Tibial nerve (tissue), 4 donors: ENCODE measurements around the gene HTR2C. TPM values are rescaled to one million over a fixed set of nuclear protein-coding genes. Genes with fewer than 3 reads are reported as not detected.
"Not testable (repeated sequence)": the region's sequence is repeated elsewhere in the genome, so short reads cannot be mapped to it uniquely, and the experiment has no call there.

Experiments
- DNase-seq, 2 donors: peaks; one replicate each; pipeline ENCODE4 v3.0.0-alpha.2; 2019; ENCODE audit warnings: low spot score in 2 of 2
- H3K27ac ChIP-seq, 4 donors: fragments of 200-600 bp; sonication (generic) in 3 of 4; one replicate each; pipeline ENCODE4 v1.5.1; 2017 to 2019; ENCODE audit warnings: mild to moderate bottlenecking in 1 of 4
- H3K27me3 ChIP-seq, 2 donors: fragments of 200-600 bp; sonication (generic) in 1 of 2; one replicate each; pipeline versions ENCODE4 v1.5.1 to v1.6.0; 2017 to 2019
- H3K36me3 ChIP-seq, 3 donors: fragments of 200-600 bp; sonication (generic); one replicate each; pipeline ENCODE4 v1.5.1; 2018 to 2019
- H3K4me1 ChIP-seq, 4 donors: fragments of 200-600 bp; sonication (generic) in 3 of 4; one replicate each; pipeline ENCODE4 v1.5.1; 2017 to 2019
- H3K4me3 ChIP-seq, 4 donors: fragments of 200-600 bp; sonication (generic) in 3 of 4; one replicate each; pipeline ENCODE4 v1.5.1; 2017 to 2019; ENCODE audit warnings: mild to moderate bottlenecking in 1 of 4, moderate library complexity in 1 of 4
- H3K9me3 ChIP-seq, 4 donors: fragments of 200-600 bp; sonication (generic) in 3 of 4; one replicate each; pipeline ENCODE4 v1.5.1; 2017 to 2019
- EP300 ChIP-seq, 2 donors: sonication (generic); formaldehyde crosslinking; IDR thresholded peaks; one replicate each; pipeline ENCODE4 v1.6.1; 2017; ENCODE audit warnings: antibody characterized with exemption in 2 of 2, mild to moderate bottlenecking in 1 of 2
- POLR2A ChIP-seq, 2 donors: fragments of 450-650 bp; IDR thresholded peaks; one replicate each; pipeline ENCODE4 v1.6.1; 2017; ENCODE audit warnings: antibody characterized with exemption in 2 of 2, mild to moderate bottlenecking in 2 of 2, moderate library complexity in 2 of 2
- WGBS, 2 donors: methylation state at CpG; one replicate each; pipeline ENCODE4 v1.1.5; 2018; 5-methylcytosine and 5-hydroxymethylcytosine counted together
- total RNA-seq, 4 donors: library from RNA; depleted of rRNA; stranded (reverse); fragments of >200 nt; gene quantifications; one replicate each; pipeline ENCODE4 v1.1.0, GENCODE V29; 2016
- TF ChIP-seq, protein P1 (sequence below), 5 experiments: fragments of 200-600 bp in 3 of 5; fragments of 450-650 bp in 2 of 5; sonication (generic) in 3 of 5; IDR thresholded peaks; one replicate each; pipeline ENCODE4 v1.5.1; 2016 to 2019; ENCODE audit warnings: antibody characterized with exemption in 5 of 5, mild to moderate bottlenecking in 3 of 5, moderate library complexity in 2 of 5

Gene HTR2C
- total RNA-seq, 4 donors from 2014 or later: 0.66 TPM; not detected in 3

DNA sequence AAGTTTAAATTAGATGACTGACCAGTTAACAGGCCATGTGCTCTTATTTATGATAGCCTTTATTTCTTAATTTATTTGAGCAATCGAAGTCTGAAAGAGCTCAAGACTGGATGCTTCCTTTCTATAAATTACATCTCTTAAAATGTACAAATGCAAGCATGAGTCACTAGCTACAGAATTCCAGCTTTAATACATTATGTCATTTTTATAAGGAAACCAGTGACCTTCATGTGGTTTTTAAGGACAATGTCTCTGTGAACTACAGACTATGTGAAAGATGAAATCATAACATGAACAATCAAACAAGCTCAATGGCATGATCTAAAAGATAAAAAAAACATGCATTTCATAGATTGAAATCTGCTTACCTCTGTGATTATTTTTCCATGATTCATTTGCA lies 15.4 kb downstream of the HTR2C start:
- 30 to 56% methylated on average over 1 of the region's 1 CpG for WGBS, 2 donors
- Histone ChIP-seq H3K4me3 (no peak overlapping the region), H3K4me1 (no peaks in the 10 kb centered on the region), H3K27me3 (peaks cover 0 to 21% of the 10 kb centered on the region in 2 donors), H3K9me3 (no peaks in the 10 kb centered on the region), H3K27ac (no peak overlapping the region), H3K36me3 (no peaks in the 10 kb centered on the region)
- no peak for DNase-seq
- no peak for TF ChIP-seq EP300 (IDR thresholded peaks at IDR 0.05)
- TF ChIP-seq POLR2A (IDR thresholded peaks at IDR 0.05): no peak
- TF ChIP-seq, protein P1, sequence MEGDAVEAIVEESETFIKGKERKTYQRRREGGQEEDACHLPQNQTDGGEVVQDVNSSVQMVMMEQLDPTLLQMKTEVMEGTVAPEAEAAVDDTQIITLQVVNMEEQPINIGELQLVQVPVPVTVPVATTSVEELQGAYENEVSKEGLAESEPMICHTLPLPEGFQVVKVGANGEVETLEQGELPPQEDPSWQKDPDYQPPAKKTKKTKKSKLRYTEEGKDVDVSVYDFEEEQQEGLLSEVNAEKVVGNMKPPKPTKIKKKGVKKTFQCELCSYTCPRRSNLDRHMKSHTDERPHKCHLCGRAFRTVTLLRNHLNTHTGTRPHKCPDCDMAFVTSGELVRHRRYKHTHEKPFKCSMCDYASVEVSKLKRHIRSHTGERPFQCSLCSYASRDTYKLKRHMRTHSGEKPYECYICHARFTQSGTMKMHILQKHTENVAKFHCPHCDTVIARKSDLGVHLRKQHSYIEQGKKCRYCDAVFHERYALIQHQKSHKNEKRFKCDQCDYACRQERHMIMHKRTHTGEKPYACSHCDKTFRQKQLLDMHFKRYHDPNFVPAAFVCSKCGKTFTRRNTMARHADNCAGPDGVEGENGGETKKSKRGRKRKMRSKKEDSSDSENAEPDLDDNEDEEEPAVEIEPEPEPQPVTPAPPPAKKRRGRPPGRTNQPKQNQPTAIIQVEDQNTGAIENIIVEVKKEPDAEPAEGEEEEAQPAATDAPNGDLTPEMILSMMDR (IDR thresholded peaks at IDR 0.05): no peak

DNA sequence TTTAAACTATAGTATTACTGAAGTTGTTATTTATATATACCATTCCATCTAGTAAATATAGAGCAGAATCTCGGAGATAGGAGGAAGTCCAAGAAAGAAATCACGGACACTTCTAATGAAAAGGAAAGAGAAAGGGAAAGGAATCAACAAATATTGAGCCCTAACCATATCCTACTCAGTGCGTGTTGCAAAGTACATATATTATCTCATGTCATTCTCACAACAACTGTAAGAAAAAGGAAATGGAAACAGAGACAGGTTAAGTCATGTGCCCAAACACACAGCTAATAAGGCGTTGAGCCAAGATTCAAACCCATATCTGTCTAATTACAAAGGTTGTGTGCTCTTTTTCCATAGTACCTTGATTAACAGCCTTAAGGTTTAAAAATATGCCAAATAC lies 16.0 kb downstream of the HTR2C start:
- TF ChIP-seq, protein P1 (IDR thresholded peaks at IDR 0.05): no peak
- TF ChIP-seq EP300 (IDR thresholded peaks at IDR 0.05): no peak
- TF ChIP-seq POLR2A (IDR thresholded peaks at IDR 0.05): no peak
- 53 to 63% methylated on average over 4 of the region's 4 CpGs for WGBS, 2 donors
- no peaks in the 10 kb centered on the region for H3K9me3 ChIP-seq
- H3K36me3 ChIP-seq: no peaks in the 10 kb centered on the region
- no peak for DNase-seq
- no peaks in the 10 kb centered on the region for H3K4me1 ChIP-seq
- no peak overlapping the region for H3K4me3 ChIP-seq
- no peak overlapping the region for H3K27ac ChIP-seq
- peaks cover 0 to 15% of the 10 kb centered on the region in 2 donors for H3K27me3 ChIP-seq

DNA sequence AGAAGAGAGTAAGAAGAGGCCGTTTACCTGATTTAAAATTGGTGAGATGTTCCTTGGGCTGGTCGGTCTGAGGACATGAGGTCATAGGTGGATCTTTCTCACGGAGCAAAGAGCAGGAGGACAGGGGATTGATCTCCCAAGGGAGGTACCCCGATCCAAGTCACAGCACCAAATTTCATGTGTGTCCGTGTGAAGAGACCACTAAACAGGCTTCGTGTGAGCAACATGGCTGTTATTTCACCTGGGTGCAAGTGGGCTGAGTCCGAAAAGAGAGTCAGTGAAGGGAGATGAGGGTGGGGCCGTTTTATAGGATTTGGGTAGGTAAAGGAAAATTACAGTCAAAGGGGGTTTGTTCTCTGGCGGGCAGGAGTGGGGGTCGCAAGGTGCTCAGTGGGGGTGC lies 22.7 kb downstream of the HTR2C start:
- WGBS, 2 donors: 81 to 88% methylated on average over 10 of the region's 10 CpGs
- H3K27ac ChIP-seq, H3K36me3 ChIP-seq, H3K4me3 ChIP-seq, DNase-seq, H3K9me3 ChIP-seq, H3K4me1 ChIP-seq: not testable (repeated sequence)
- H3K27me3 ChIP-seq: peaks cover 0 to 11% of the 10 kb centered on the region in 2 donors

DNA sequence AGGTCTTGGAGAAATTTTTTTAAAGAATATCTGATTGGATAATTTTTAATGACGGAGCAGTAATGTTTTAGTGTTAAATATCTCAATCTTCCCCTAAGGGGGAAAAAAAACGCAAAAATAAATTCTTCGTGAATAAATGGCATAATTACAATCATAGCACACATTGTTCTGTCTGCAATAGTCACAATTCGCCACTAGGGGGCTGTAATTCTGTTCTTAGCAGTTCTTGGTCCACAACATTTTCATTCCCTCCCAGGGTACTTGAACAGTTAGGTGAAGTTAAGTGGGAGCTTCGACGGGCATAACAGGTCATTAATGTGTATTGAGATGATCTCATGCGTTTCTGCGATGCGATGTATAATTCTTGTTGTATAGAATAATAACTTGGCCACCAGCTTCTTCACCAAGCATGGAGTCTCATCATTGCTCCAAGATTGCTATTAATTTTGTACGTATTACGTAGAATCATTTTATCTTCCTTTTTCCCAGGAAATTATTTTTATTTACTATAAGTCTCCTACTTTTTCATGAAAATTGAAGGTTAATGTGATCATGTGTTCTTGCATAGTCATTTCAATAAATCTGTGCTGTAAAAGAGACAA lies 27.2 kb downstream of the HTR2C start:
- no peak for TF ChIP-seq POLR2A (IDR thresholded peaks at IDR 0.05)
- TF ChIP-seq, protein P1 (IDR thresholded peaks at IDR 0.05): peak; percentile 51 to 80 (median 58)
- Histone ChIP-seq H3K36me3 (no peaks in the 10 kb centered on the region), H3K4me1 (no peaks in the 10 kb centered on the region), H3K9me3 (no peaks in the 10 kb centered on the region), H3K27me3 (peaks cover 0 to 16% of the 10 kb centered on the region in 2 donors), H3K27ac (no peak overlapping the region), H3K4me3 (no peak overlapping the region)
- peak in 1 of 2 donors; percentile 18 for DNase-seq
- WGBS, 2 donors: 51 to 57% methylated on average over 11 of the region's 11 CpGs

DNA sequence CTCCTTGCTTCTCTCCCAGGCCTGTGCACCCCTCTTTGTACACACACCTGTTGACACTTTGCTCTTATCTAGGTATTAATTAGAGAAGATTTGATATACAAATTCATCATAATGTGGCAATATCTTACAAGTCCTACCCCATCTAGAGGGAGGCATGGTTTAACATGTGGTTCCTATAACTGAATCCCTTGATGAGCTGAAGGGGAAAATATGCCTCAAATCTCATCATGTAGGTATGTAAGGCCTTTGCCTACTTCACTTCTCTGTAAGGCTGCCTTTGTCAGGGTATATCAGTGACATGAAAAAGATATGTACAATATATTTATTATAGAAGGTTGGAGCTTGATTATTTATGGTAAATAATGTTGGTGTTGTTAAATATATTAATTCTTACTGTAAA lies 31.9 kb downstream of the HTR2C start:
- Histone ChIP-seq H3K4me1 (no peaks in the 10 kb centered on the region), H3K36me3 (no peaks in the 10 kb centered on the region), H3K4me3 (no peak overlapping the region), H3K27ac (no peak overlapping the region), H3K27me3 (peaks cover 0 to 14% of the 10 kb centered on the region in 2 donors), H3K9me3 (no peaks in the 10 kb centered on the region)
- DNase-seq: no peak
- TF ChIP-seq EP300 (IDR thresholded peaks at IDR 0.05): no peak
- TF ChIP-seq, protein P1 (IDR thresholded peaks at IDR 0.05): no peak
- TF ChIP-seq POLR2A (IDR thresholded peaks at IDR 0.05): no peak

DNA sequence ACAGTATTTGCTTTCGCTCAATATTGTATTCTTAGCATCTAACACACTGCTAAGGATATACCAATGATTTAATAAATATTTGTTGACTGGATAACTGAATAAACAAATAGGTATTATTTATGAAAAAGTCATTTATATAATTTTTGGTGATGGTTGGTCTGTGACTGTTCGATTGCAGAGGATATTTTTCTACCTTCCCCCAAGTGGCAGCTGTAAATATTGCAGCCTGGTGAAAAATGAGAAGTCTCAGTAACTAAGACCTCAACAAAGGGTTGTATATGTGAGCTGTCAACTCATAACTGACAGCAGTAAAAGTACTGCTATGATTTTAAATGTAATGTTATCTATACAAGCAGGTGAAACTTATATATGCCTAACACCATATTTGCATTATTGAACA lies 36.0 kb downstream of the HTR2C start:
- no peak for TF ChIP-seq POLR2A (IDR thresholded peaks at IDR 0.05)
- TF ChIP-seq, protein P1 (IDR thresholded peaks at IDR 0.05): peak in 3 of 5 experiments; percentile 23 to 52 (median 33)
- 55 to 69% methylated on average over 2 of the region's 2 CpGs for WGBS, 2 donors

More for the DNA sequence above, 36.0 kb downstream of the HTR2C start:
- Histone ChIP-seq H3K27ac (no peak overlapping the region), H3K27me3 (peaks cover 0 to 15% of the 10 kb centered on the region in 2 donors), H3K9me3 (no peaks in the 10 kb centered on the region), H3K36me3 (no peaks in the 10 kb centered on the region), H3K4me3 (no peak overlapping the region), H3K4me1 (no peaks in the 10 kb centered on the region)
- peak in 1 of 2 donors; percentile 4 for DNase-seq
